Activated effector memory CD4-positive, alpha-beta T cell treated with anti-CD3 and anti-CD28 coated beads, Interleukin-2, amount 50 U/mL, for 16 hours (primary cell): ENCODE data around the gene MELTF.
A peak's percentile ranks its signal among the peaks of the same experiment; 100 is the strongest.

Experiments
- DNase-seq: peaks from one replicate; pipeline ENCODE4 v3.0.0-alpha.2; 2020

MELTF gene

GRCh38 chr3:196991581-196992460 lies 37.8 kb downstream of the MELTF start:
- DNase-seq, result no peak

- no peak for DNase-seq
These were observed 39.0 kb downstream of the MELTF start for GRCh38 chr3:196990601-196991007.

DNA sequence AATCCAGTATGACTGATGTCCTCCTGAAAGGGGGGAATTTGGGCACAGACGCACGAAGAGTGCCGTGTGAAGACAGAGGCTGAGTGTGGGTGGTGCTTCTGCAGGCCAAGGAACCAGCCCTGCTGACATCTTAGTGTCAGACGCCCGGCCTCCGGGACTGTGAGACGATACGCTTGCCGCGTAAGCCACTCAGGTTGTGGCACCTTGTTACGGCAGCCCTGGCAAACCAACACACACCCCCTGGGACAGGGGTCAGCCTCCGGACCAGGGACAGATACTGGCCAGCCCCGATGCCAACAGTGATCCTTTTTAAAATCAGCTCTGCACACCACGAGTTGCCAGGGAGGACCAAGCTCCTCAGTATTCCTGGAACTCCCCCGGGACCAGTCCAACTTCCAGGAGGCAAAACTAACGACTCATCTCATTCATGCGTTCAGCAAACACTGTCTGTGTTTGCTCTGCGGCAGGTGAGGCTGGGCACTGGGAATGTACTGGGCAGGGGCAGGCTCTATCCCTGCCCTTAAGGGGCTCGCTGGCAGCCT lies 39.8 kb downstream of the MELTF start:
- DNase-seq, result no peak

- DNase-seq, result no peak
These were observed 41.2 kb downstream of the MELTF start for GRCh38 chr3:196988241-196989029.

DNA sequence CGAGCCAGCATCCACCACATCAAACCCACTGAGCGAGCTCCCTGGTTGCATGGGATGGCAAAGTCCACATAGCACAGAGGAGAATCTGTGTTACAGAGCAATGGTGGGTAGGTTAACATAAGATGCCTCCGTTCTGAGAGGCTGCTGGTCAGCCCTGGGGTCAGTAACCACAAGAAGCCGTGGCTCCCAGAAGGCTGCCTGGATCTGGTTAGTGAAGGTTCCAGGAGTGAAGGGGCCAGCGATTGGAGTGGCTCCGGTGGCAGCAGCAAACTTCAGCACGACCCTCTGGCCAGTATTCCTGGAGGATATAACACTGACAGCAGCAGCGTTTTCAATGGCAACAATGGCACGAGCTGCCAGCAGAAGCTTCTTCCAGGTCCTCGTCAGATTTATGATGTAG lies 42.6 kb downstream of the MELTF start:
- DNase-seq, result no peak

GRCh38 chr3:196985954-196986885 lies 43.4 kb downstream of the MELTF start:
- DNase-seq, result no peak

DNA sequence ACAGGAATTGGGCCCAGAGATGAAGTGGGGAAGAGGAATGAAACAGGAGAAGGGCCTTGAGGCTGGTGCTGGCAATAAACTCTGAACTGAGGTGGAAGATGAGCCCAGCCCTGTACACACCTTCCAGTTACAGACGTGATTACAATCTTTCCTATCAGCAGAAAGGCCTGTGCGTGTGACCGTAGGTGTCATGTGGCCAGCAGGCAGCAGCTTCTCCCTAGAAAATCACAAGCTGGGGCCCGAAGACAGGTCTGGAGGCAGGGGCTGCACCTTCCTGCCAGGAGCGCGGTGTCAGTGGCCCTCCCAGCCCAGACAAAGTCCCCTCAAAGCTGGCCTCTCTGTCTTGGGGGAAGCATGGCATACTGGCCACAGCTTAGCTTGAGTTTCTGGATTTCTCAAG lies 44.3 kb downstream of the MELTF start:
- no peak for DNase-seq

DNA sequence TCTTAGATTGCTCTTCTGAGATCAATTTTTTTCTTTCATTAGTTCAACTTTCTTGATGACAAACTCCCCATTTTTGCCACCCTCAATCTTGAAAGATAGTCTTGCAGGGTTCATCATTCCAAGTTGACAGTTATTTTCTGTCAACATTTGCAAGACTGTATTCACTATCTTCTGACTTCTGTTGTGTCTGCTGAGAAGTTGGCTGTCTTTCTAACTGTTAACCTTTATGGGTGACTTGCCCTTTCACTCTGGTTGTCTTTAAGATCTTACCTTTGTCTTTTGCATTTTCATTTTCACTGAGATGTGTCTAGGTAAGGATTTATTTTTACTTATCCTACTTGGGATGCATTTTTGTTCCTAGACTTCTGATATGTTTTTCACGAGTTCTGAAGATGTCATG lies 46.4 kb downstream of the MELTF start:
- no peak for DNase-seq

DNA sequence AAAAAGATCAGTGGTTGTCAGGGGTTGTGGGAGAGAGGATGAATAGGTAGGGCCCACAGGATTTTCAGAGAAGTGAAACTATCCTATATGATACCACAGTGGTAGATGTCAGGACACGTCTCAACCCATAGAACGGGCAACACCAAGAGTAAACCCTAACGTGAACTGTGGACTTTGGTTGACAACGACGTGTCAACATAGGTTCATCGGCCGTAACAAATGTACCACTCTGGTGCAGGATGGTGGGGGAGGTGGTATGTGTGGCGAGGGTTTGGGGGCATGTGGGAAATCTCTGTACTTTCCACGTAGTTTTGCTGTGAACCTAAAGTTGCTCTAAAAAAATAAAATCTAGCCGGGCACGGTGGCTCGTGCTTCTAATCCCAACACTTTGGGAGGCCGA lies 48.0 kb downstream of the MELTF start:
- DNase-seq, result no peak

GRCh38 chr3:196979545-196979944 lies 50.1 kb downstream of the MELTF start:
- no peak for DNase-seq

GRCh38 chr3:196976941-196977340 lies 52.7 kb downstream of the MELTF start:
- no peak for DNase-seq

- DNase-seq, result no peak
These were observed 54.3 kb downstream of the MELTF start for GRCh38 chr3:196975349-196975748.

GRCh38 chr3:196974661-196975060 lies 55.0 kb downstream of the MELTF start:
- no peak for DNase-seq

DNA sequence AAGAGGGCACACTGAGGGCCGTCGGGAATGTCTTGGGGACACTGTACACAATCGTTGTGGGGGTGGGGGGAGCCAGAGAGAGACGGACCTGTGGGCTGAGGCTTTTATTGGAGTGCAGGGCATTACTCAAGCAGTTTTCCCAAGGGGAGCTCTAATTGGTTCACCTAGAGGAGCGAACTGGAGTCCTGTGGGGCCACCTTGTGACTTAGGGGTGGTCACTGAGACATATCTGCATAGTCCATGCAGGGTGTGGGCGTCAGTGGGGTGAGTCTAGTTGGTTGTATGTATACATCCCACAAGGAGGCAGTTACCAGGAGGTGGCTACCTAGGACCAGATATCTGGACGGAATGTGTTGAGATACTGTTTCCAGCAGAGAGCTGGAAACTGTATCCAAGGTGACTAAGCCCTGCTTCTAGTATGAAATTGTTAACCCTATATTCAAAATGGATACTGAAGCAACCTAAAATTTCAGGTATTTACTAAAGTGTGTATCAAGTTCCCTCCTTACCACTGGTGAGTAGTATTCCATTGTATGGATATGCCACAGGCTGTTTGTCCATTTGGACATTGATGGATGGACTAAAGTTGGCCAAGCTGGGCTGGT lies 58.4 kb downstream of the MELTF start:
- peak; percentile 53 for DNase-seq

DNA sequence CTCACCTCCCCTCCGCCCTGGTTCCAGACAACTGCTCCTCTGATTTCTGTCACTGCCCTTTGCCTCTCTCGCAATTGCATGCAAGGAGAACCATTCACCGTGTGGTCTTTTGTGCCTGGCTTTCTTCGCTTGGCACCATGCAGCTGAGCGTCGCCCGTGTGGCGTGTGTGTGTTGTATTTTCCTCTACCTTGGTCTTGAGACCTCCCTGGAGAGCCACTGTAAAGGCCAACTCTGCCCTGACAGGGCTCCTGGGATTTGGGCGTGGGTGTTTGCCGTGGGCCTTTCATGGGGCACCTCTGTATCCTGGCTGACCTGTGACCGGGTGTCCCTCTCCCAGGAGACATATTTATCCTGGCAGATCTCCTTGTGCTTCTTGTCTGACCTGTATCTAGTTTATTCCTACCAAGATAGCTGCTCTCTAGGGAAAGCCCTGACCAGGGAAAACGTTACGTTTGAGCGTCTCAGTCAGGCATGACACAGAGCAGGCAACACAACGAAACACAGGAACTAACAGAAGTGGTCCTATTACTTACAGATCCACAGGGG lies 59.0 kb downstream of the MELTF start:
- DNase-seq, result peak; percentile 60

GRCh38 chr3:196969660-196970546 lies 59.7 kb downstream of the MELTF start:
- DNase-seq, result peak; percentile 88

DNA sequence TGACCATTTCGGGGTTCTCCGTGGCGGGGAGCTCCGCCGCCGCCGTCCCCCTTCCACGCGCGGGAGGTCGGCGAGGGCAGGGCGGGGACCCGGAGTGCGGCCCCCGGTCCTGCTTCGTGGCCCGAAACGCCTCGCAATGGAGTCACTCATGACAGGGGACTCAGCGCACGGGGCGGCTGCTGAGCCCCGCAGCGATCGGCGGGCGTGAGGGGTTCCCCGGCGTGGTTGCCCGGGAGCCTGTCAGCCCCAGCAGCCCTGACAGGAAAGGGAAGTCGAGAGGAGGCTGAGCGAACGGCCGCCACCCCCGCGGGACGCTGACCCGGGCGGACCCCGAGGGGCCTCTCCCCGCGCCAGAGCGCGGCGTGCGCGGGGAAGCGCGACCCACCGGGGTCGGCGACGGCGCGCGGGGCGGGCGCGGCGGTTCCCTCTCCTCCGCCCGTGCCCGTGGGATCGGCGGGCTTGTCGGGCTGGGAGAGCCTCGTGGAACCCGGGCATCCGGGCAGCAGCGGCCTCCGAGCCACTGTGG lies 60.4 kb downstream of the MELTF start:
- peak; percentile 79 for DNase-seq

DNA sequence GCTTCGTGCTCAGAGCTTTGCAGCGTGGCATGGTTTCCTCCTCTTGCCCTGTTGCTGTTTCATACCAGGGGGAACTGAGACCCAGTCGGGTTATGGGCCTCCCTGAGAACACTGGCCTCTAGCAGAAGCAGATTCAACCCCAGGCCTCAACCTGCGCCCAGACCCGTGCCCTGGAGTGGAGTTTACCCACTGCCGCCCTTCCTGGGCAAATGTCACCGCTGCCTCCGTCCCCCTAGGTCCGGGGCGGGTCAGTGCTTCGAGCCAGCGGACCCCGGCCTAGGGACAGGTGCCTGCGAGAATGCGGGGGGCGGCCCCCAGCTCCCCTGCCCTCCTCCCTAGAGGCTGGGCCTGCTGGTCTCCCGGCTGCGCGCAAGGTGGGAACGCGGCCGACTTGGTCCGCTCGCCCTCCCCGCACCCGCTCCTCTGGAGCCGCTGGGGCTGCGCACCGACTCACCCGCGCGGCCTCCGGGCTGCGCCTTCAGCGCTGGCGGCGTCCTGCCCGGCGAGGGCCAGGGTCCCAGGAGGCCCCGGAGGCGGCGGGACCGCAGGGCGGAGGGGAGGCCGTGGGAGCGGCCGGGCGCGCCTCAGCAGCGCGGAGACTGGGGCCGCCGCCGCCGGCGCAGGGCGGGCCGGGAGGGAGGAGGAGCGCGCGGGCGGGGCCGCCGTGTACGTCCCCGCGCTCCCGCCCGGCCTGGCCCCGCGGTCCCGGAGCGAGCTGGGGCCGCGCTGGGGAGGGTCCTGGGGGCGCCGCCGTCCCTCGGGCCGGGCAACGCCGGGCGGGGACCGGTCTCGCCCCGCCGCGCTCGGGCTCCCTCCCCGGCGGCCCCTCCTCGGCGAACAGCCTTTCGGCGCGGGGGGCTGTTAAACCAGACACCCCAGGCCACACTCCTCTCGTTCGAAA lies 61.1 kb downstream of the MELTF start, which contains the start of gene PIGZ:
Gene PIGZ, minus strand, starts transcription at position 601 of the 901 bp plus-strand sequence. CDS start 16,802 bp downstream, outside the sequence.
- DNase-seq, result peak; percentile 79
